ENCODE results near the gene ADSS2.

- TF ChIP-seq CTCF (conservative IDR thresholded peaks at IDR 0.05; ENCODE audit: low read length) (no peak), EZH2phosphoT487 (IDR thresholded peaks at IDR 0.05; ENCODE audit: borderline replicate concordance) (no peak)
Measured at GRCh38 chr1:244394346-244394745, 57.4 kb downstream of the ADSS2 start.

All from Loucy (cell line).